AG04449 (cell line): ENCODE results near the gene CD9.

Experiments used
- CTCF ChIA-PET: fragments of 350-600 bp; formaldehyde crosslinking; extraction: SDS; loops from one replicate; lab custom pipeline; 2021; ENCODE audit warnings: antibody characterized with exemption; lab: Yijun Ruan, JAX
- POLR2A ChIA-PET: fragments of 400-600, 350-600 bp; formaldehyde crosslinking; extraction: SDS; loops from one replicate; lab custom pipeline; 2020; ENCODE audit warnings: antibody characterized with exemption, inconsistent platforms; lab: Yijun Ruan, JAX
- DNase-seq: peaks from one replicate; pipeline ENCODE4 v3.0.0-alpha.2; 2010; ENCODE audit warnings: low read depth, low spot score
- H3K4me3 ChIP-seq: 2 replicates; pipeline ENCODE4 v1.5.1; 2011; ENCODE audit warnings: low read depth, mild to moderate bottlenecking, control low read depth, low read length
- TF ChIP-seq, protein P1 (sequence below): IDR thresholded peaks from one replicate; pipeline ENCODE4 v1.5.1; 2011; ENCODE audit warnings: mild to moderate bottlenecking, moderate library complexity, low read length, control low read depth, inconsistent platforms; ENCODE audit not compliant: insufficient read depth; ENCODE audit errors: missing control alignments

The CD9 gene

DNA sequence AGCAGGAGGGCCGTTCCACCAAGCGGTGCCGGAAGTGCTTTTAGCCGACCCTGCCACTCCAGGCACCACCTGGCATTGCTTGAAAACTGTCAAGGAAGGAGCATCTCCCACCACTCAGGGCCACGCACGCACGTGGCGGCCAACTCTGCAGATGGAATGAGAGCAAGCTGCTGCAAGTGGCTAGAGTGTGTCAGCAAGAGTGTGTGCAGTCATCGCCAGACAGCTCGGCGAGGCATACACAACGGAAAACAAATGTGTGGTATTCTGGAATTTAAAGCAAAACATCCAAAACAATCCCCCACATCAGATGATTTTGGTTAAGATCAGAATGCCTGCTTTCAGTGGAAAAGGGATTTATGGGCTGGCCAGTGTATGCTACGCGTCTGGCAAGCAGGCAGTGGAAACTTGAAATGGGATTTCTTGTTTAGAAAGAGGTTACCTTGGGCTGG is 11.2 kb downstream of the CD9 start:
- peak; percentile 74 for DNase-seq
- no peak overlapping the region for H3K4me3 ChIP-seq
- CTCF ChIA-PET, result interaction anchor here (1.0 to 13.2 kb wide), 5 partner anchors 10 to 75 kb away, joined by 3 to 207 read pairs (median 14); partner anchors contain the start of gene CD9
- TF ChIP-seq, protein P1, sequence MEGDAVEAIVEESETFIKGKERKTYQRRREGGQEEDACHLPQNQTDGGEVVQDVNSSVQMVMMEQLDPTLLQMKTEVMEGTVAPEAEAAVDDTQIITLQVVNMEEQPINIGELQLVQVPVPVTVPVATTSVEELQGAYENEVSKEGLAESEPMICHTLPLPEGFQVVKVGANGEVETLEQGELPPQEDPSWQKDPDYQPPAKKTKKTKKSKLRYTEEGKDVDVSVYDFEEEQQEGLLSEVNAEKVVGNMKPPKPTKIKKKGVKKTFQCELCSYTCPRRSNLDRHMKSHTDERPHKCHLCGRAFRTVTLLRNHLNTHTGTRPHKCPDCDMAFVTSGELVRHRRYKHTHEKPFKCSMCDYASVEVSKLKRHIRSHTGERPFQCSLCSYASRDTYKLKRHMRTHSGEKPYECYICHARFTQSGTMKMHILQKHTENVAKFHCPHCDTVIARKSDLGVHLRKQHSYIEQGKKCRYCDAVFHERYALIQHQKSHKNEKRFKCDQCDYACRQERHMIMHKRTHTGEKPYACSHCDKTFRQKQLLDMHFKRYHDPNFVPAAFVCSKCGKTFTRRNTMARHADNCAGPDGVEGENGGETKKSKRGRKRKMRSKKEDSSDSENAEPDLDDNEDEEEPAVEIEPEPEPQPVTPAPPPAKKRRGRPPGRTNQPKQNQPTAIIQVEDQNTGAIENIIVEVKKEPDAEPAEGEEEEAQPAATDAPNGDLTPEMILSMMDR, result no peak
- POLR2A ChIA-PET, result interaction anchor here (1.3 kb wide), 1 partner anchor 42 kb away, joined by 5 read pairs; no protein-coding TSS in a partner anchor

DNA sequence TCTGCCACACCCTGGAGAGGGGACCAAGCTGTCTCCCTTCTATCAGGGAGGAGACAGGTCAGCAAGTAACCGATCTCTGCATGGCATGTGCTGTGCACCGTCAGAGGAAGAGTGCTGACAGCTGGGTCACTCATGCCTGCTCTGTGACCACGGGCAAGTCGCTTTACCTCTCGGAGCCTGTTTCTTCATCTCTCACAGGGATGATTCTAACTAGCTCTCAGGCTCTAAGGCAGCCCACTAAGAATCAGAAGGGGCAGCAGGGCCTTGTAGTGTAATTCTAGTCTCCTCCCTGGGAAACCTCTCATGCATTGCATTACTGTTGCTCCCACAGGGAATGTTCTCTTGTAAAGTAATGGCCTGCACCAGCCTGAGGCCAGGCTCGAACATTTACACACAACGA is 11.9 kb downstream of the CD9 start:
- ChIA-PET CTCF (interaction anchor here (0.5 to 13.2 kb wide), 7 partner anchors 13 to 169 kb away, joined by 3 to 207 read pairs (median 7); partner anchors contain the start of gene CD9), POLR2A (interaction anchor here (1.3 kb wide), 1 partner anchor 42 kb away, joined by 5 read pairs; no protein-coding TSS in a partner anchor)
- TF ChIP-seq, protein P1, result no peak
- H3K4me3 ChIP-seq, result no peak overlapping the region
- DNase-seq, result no peak

DNA sequence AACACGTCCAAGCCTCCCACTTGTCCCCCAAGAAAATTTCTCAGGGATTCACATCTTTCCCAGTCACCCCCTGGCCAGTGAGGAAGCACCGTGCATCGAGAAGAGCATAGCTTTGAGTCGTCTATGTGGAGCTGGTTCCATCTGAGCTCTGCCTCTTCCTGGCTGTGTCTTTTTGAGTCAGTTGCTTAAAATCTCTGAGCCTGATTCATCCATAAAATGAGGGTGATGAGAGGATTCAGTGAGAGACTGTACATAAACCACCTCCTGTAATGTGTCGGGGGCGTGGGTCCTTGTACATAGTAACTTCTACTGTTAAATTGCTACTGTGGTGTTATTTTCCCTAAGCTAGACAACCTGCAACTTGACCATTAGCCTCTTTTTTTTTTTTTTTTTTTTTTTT is 13.8 kb downstream of the CD9 start:
- TF ChIP-seq, protein P1, result no peak
- ChIA-PET POLR2A (no interaction called here), CTCF (interaction anchor here (1.0 to 13.2 kb wide), 7 partner anchors 9 to 176 kb away, joined by 3 to 207 read pairs (median 5); partner anchors contain the start of gene CD9)
- DNase-seq, result no peak
- no peak overlapping the region for H3K4me3 ChIP-seq

DNA sequence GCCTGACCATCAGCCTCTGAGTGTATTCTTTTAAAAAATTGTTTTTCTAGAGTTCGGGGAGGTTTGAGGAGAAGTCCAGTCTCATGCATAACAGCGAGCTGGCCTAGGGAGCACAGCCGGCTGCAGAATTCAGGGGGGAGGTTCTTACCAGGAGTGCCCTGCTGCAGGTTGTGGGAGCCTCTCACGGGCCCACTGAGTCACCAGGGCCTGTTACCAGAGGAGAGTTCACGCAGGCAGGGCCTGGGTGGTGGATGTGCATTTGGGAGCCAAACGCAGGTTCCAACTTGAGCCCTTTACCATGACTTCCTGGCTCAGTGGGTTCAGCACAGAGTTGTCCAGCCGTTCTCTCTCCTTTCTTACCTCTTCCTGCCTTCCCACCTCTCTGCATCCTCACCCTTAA is 14.4 kb downstream of the CD9 start:
- CTCF ChIA-PET, result interaction anchor here (1.0 to 13.2 kb wide), 6 partner anchors 9 to 176 kb away, joined by 3 to 207 read pairs (median 7); partner anchors contain the start of gene CD9
- DNase-seq, result no peak
- TF ChIP-seq, protein P1, result no peak
- POLR2A ChIA-PET, result no interaction called here
- no peak overlapping the region for H3K4me3 ChIP-seq

DNA sequence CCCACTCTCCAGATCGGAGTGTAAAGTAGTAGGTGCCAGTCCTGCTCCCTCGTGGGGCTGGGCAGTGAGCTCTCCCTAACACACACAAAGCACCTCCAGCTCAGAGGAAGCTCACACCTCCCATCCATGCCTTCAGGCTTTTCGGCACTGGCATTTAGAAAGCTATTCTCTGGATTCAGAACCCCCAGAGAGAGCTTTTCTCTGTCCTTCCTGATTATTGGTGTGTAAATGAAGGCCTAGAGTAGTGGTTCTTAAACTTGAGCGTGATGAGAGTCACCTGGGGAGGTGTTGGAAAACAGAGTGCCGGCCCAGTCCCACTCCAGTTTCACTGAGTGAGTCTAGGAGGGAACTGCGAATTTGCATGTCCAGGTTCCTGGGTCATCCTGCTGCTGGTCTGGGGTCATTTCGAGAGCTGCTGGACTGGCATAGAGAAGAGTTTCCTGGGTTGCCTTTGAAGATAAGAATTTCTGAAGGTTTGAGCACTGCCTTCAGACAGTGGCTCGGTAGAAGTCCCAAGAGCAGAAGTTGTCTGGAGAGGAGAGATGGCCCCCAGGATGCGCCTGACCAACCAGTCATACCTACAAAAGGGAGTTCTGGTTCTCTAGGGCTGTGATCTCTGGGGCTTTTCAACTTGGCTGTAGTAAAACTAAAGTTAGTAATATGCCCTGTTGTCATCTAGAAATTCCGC is 15.1 kb downstream of the CD9 start:
- DNase-seq, result no peak
- CTCF ChIA-PET, result interaction anchor here (1.2 to 13.2 kb wide), 4 partner anchors 17 to 177 kb away, joined by 3 to 207 read pairs (median 34); partner anchors contain the start of gene CD9
- no peak overlapping the region for H3K4me3 ChIP-seq
- POLR2A ChIA-PET, result no interaction called here
- TF ChIP-seq, protein P1, result no peak

DNA sequence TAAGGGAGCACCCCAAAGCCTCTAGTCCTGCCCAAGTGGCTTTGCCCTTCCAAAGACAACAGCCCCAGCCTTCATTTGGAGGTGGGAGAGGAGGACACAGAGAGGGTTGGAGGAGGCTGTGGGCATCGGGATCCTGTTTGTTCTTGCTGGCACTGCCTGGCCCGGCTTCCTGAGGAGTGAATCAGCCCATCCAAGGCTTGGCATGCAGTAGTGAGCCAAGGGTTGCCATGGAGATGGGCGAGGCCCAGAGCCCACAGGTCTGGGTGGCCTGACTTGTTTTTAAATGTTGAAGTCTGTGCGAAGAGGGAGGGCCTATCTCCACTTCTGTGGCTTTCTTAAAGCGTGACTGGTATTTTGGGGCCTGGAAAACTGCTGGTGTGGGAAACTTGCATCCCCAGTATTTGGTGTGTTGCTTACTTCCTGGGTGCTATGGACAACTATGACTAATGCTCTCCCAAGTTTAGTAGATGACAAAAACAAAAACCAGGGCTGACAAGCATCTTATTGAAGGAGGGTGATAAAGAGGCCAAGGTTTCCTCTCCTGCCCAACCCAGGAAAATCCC is 15.8 kb downstream of the CD9 start:
- DNase-seq, result peak; percentile 75
- H3K4me3 ChIP-seq, result no peak overlapping the region
- CTCF ChIA-PET, result interaction anchor here (2.8 to 13.2 kb wide), 3 partner anchors 18 to 69 kb away, joined by 11 to 207 read pairs (median 56); partner anchors contain the start of gene CD9
- TF ChIP-seq, protein P1, result no peak
- POLR2A ChIA-PET, result no interaction called here
